Fibroblast of skin of right biceps (primary cell): ENCODE measurements around the gene FAM107B.

Source experiments
- DNase-seq: peaks from one replicate; pipeline ENCODE4 v3.0.0-alpha.2; 2013

FAM107B gene

GRCh38 chr10:14617852-14618251, 156.8 kb downstream of the FAM107B start:
- peak; percentile 52 for DNase-seq

GRCh38 chr10:14616955-14617730, 157.6 kb downstream of the FAM107B start:
- DNase-seq, result no peak

- DNase-seq, result no peak
These were observed 158.2 kb downstream of the FAM107B start for GRCh38 chr10:14616465-14616864.

GRCh38 chr10:14613588-14613920, 161.1 kb downstream of the FAM107B start:
- no peak for DNase-seq

- no peak for DNase-seq
These were observed 161.7 kb downstream of the FAM107B start for GRCh38 chr10:14612873-14613587.

GRCh38 chr10:14611968-14612693, 162.6 kb downstream of the FAM107B start:
- DNase-seq, result no peak

- no peak for DNase-seq
These were observed 165.5 kb downstream of the FAM107B start for GRCh38 chr10:14609178-14609577.

GRCh38 chr10:14608381-14609001, 166.2 kb downstream of the FAM107B start:
- no peak for DNase-seq

GRCh38 chr10:14606633-14607032, 168.1 kb downstream of the FAM107B start:
- no peak for DNase-seq

GRCh38 chr10:14605231-14605925, 169.3 kb downstream of the FAM107B start:
- peak; percentile 54 for DNase-seq

GRCh38 chr10:14604181-14605142, 170.2 kb downstream of the FAM107B start:
- peak; percentile 76 for DNase-seq

- DNase-seq, result no peak
These were observed 171.1 kb downstream of the FAM107B start for GRCh38 chr10:14603534-14604102.

GRCh38 chr10:14602807-14603533, 171.7 kb downstream of the FAM107B start:
- DNase-seq, result no peak

GRCh38 chr10:14601872-14602725, 172.6 kb downstream of the FAM107B start:
- DNase-seq, result peak; percentile 84

GRCh38 chr10:14601326-14601725, 173.4 kb downstream of the FAM107B start:
- no peak for DNase-seq

GRCh38 chr10:14600065-14600464, 174.6 kb downstream of the FAM107B start:
- no peak for DNase-seq

- DNase-seq, result no peak
These were observed 175.6 kb downstream of the FAM107B start for GRCh38 chr10:14598809-14599764.

GRCh38 chr10:14595526-14596182, 179.0 kb downstream of the FAM107B start:
- DNase-seq, result no peak
